H1 (cell line): ENCODE measurements around the gene ZNF577. TPM values are rescaled to one million over a fixed set of nuclear protein-coding genes. Genes with fewer than 3 reads are reported as not detected.

ENCODE experiments used
- CTCF ChIA-PET: fragments of 300-600 bp; sonication (Branson Sonifier 250); formaldehyde crosslinking; loops from one replicate; lab custom pipeline; 2021; ENCODE audit not compliant: partially characterized antibody; lab: Charles Lee
- POLR2A ChIA-PET: fragments of 300-600 bp; sonication (Branson Sonifier 250); formaldehyde crosslinking; loops from one replicate; lab custom pipeline; 2021; ENCODE audit warnings: inconsistent platforms; ENCODE audit not compliant: partially characterized antibody; lab: Charles Lee
- DNase-seq, 2 experiments: peaks; one replicate each; pipeline versions ENCODE4 v3.0.0 to v3.0.0-alpha.2; 2010 to 2022; ENCODE audit warnings: low spot score in 2 of 2, low read depth in 1 of 2, mixed read lengths in 1 of 2
- FAIRE-seq: peaks from 2 replicates; lab custom pipeline; 2011; peaks lifted over from hg19 to GRCh38; lab: Jason Lieb, UNC
- H2AFZ ChIP-seq: 2 replicates; pipeline ENCODE4 v1.8.1; 2012; ENCODE audit warnings: low read length, inconsistent platforms
- H2AK5ac ChIP-seq: 2 replicates; pipeline ENCODE4 v1.6.1; 2013; ENCODE audit warnings: low read depth, low read length
- H2BK120ac ChIP-seq: replicated peaks from 2 replicates; pipeline ENCODE3; 2013; ENCODE audit warnings: low read depth, low read length, inconsistent platforms
- H2BK12ac ChIP-seq: 2 replicates; pipeline ENCODE4 v1.6.1; 2013; ENCODE audit warnings: low read depth, low read length
- H2BK15ac ChIP-seq: 2 replicates; pipeline ENCODE4 v1.6.1; 2013; ENCODE audit warnings: low read length
- H2BK20ac ChIP-seq: 2 replicates; pipeline ENCODE4 v1.6.1; 2013; ENCODE audit warnings: low read length
- H2BK5ac ChIP-seq: 2 replicates; pipeline ENCODE4 v1.6.1; 2013; ENCODE audit warnings: low read depth, low read length
- H3K14ac ChIP-seq: 2 replicates; pipeline ENCODE4 v1.6.1; 2013; ENCODE audit warnings: inconsistent platforms; ENCODE audit not compliant: insufficient read length
- H3K18ac ChIP-seq: 2 replicates; pipeline ENCODE4 v1.6.1; 2013; ENCODE audit warnings: low read length; ENCODE audit errors: extremely low read depth
- H3K23ac ChIP-seq: 2 replicates; pipeline ENCODE4 v1.6.1; 2013; ENCODE audit warnings: inconsistent platforms; ENCODE audit not compliant: insufficient read length
- H3K23me2 ChIP-seq: 2 replicates; pipeline ENCODE4 v1.6.1; 2013; ENCODE audit warnings: low read depth, low read length
- H3K27ac ChIP-seq: 2 replicates; pipeline ENCODE4 v1.6.1; 2011; ENCODE audit warnings: low read depth, low read length, inconsistent platforms
- H3K27me3 ChIP-seq, 4 experiments: replicated peaks in 1 of 4; 1 replicate in 1 of 4; 2 replicates in 3 of 4; pipeline versions ENCODE4 v1.6.1 to v1.8.1; 2011 to 2013; ENCODE audit warnings: low read length in 3 of 4, mild to moderate bottlenecking in 3 of 4, inconsistent platforms in 2 of 4, mixed read lengths in 2 of 4, moderate library complexity in 1 of 4; ENCODE audit not compliant: control insufficient read depth in 3 of 4, insufficient read depth in 3 of 4; ENCODE audit errors: extremely low read depth in 1 of 4
- H3K36me3 ChIP-seq, 4 experiments: 2 replicates each; pipeline versions ENCODE4 v1.6.1 to v1.8.1; 2011 to 2013; ENCODE audit warnings: mild to moderate bottlenecking in 4 of 4, low read length in 3 of 4, moderate library complexity in 2 of 4, control low read depth in 1 of 4, inconsistent platforms in 1 of 4; ENCODE audit not compliant: insufficient read depth in 4 of 4, control insufficient read depth in 2 of 4
- H3K4ac ChIP-seq: replicated peaks from 2 replicates; pipeline ENCODE3; 2013; ENCODE audit warnings: low read length, low read depth, mixed read lengths, inconsistent platforms; ENCODE audit not compliant: insufficient read length
- H3K4me1 ChIP-seq, 4 experiments: replicated peaks in 1 of 4; 1 replicate in 1 of 4; 2 replicates in 3 of 4; pipeline versions ENCODE4 v1.6.1 to v1.8.1; 2011 to 2013; ENCODE audit warnings: low read length in 3 of 4, inconsistent platforms in 2 of 4, mixed read lengths in 1 of 4; ENCODE audit not compliant: insufficient read depth in 4 of 4, control insufficient read depth in 3 of 4
- H3K4me2 ChIP-seq, 2 experiments: 2 replicates each; pipeline versions ENCODE4 v1.6.1 to v1.8.1; 2011 to 2013; ENCODE audit warnings: low read depth in 2 of 2, low read length in 2 of 2, control low read depth in 1 of 2, inconsistent platforms in 1 of 2, mild to moderate bottlenecking in 1 of 2; ENCODE audit not compliant: insufficient read depth in 1 of 2
- H3K4me3 ChIP-seq, 4 experiments: fragments of 200-600, 300-600 bp in 1 of 4; sonication (generic), shearing (Covaris generic), sonication (Bioruptor Twin) in 1 of 4; 2 replicates each; pipeline versions ENCODE4 v1.5.1 to v1.8.1; 2011 to 2016; ENCODE audit warnings: low read length in 4 of 4, low read depth in 3 of 4, control low read depth in 2 of 4, inconsistent platforms in 2 of 4, mild to moderate bottlenecking in 2 of 4, mixed read lengths in 1 of 4, moderate library complexity in 1 of 4; ENCODE audit not compliant: insufficient read depth in 2 of 4; ENCODE audit errors: extremely low read depth in 1 of 4
- H3K56ac ChIP-seq: replicated peaks from 2 replicates; pipeline ENCODE3; 2013; ENCODE audit warnings: low read depth, mild to moderate bottlenecking, mixed read lengths, low read length, inconsistent platforms; ENCODE audit not compliant: insufficient read length
- H3K79me1 ChIP-seq: 2 replicates; pipeline ENCODE4 v1.6.1; 2013; ENCODE audit warnings: low read depth, low read length, control low read depth
- H3K79me2 ChIP-seq, 2 experiments: 2 replicates each; pipeline versions ENCODE4 v1.6.1 to v1.8.1; 2012 to 2013; ENCODE audit warnings: low read length in 2 of 2, mild to moderate bottlenecking in 2 of 2, inconsistent platforms in 1 of 2; ENCODE audit not compliant: insufficient read depth in 2 of 2, control insufficient read depth in 1 of 2
- H3K9ac ChIP-seq, 4 experiments: replicated peaks in 1 of 4; 1 replicate in 1 of 4; 2 replicates in 3 of 4; pipeline versions ENCODE4 v1.6.1 to v1.8.1; 2011 to 2013; ENCODE audit warnings: low read depth in 3 of 4, low read length in 3 of 4, control low read depth in 2 of 4, mild to moderate bottlenecking in 2 of 4, moderate library complexity in 2 of 4, inconsistent platforms in 1 of 4; ENCODE audit errors: extremely low read depth in 1 of 4
- H3K9me3 ChIP-seq, 2 experiments: 2 replicates each; pipeline versions ENCODE4 v1.6.1 to v1.8.1; 2012 to 2013; ENCODE audit warnings: mild to moderate bottlenecking in 2 of 2, moderate library complexity in 2 of 2, control low read depth in 1 of 2, inconsistent platforms in 1 of 2, low read depth in 1 of 2, low read length in 1 of 2, mixed read lengths in 1 of 2; ENCODE audit not compliant: insufficient read depth in 2 of 2
- H4K20me1 ChIP-seq, 2 experiments: replicated peaks in 1 of 2; 2 replicates each; pipeline versions ENCODE3 to v1.8.1; 2011 to 2013; ENCODE audit warnings: inconsistent platforms in 2 of 2, low read length in 2 of 2, mild to moderate bottlenecking in 1 of 2; ENCODE audit not compliant: insufficient read depth in 2 of 2, control insufficient read depth in 1 of 2
- H4K5ac ChIP-seq: 2 replicates; pipeline ENCODE4 v1.6.1; 2013; ENCODE audit warnings: low read length, low read depth, mixed read lengths, inconsistent platforms; ENCODE audit not compliant: insufficient read length
- H4K8ac ChIP-seq: 2 replicates; pipeline ENCODE4 v1.8.0; 2013; ENCODE audit warnings: mild to moderate bottlenecking, moderate library complexity, low read length, inconsistent platforms; ENCODE audit not compliant: insufficient read depth; ENCODE audit errors: extremely low read depth
- H4K91ac ChIP-seq: replicated peaks from 2 replicates; pipeline ENCODE3; 2013; ENCODE audit warnings: low read length, mixed read lengths, inconsistent platforms; ENCODE audit not compliant: insufficient read length
- CHD2 ChIP-seq: IDR thresholded peaks from 2 replicates; pipeline ENCODE4 v1.6.1; 2012; ENCODE audit warnings: low read length, improper control_type of control experiment
- EGR1 ChIP-seq: IDR thresholded peaks from 2 replicates; pipeline ENCODE4 v1.6.1; 2011; ENCODE audit warnings: low read depth, low read length, borderline replicate concordance
- GABPA ChIP-seq: IDR thresholded peaks from 2 replicates; pipeline ENCODE4 v1.6.1; 2011; ENCODE audit warnings: mild to moderate bottlenecking, low read length, moderate library complexity, borderline replicate concordance; ENCODE audit not compliant: insufficient read depth
- HDAC6 ChIP-seq: IDR thresholded peaks from one replicate; pipeline ENCODE4 v1.7.1; 2012; ENCODE audit warnings: low read depth, mild to moderate bottlenecking, inconsistent platforms, low read length, moderate library complexity
- MAFK ChIP-seq: IDR thresholded peaks from 2 replicates; pipeline ENCODE4 v1.6.1; 2012; ENCODE audit warnings: low read depth, mild to moderate bottlenecking, improper control_type of control experiment, low read length
- SAP30 ChIP-seq: fragments of 300-600 bp; sonication (generic); IDR thresholded peaks from 2 replicates; pipeline ENCODE4 v1.7.1; 2012; ENCODE audit warnings: low read length, moderate library complexity, mild to moderate bottlenecking, inconsistent platforms; ENCODE audit not compliant: insufficient read depth, insufficient replicate concordance
- SP4 ChIP-seq: IDR thresholded peaks from 2 replicates; pipeline ENCODE4 v1.6.1; 2012; ENCODE audit warnings: low read length, inconsistent platforms
- TEAD4 ChIP-seq: IDR thresholded peaks from 2 replicates; pipeline ENCODE4 v1.6.1; 2012; ENCODE audit warnings: low read depth, low read length, inconsistent platforms, mixed read lengths
- ZNF274 ChIP-seq: IDR thresholded peaks from 2 replicates; pipeline ENCODE4 v1.7.0; 2012; ENCODE audit warnings: low read length, borderline replicate concordance; ENCODE audit errors: extremely low read depth
- WGBS, 2 experiments: shearing (Covaris generic) in 1 of 2; methylation state at CpG; one replicate each; pipeline versions ENCODE4 v1.1.6 to v1.1.7; 2013 to 2015; ENCODE audit warnings: low lambda C conversion rate in 2 of 2, mixed read lengths in 2 of 2, inconsistent platforms in 1 of 2, low coverage in 1 of 2, missing lambda C conversion rate in 1 of 2; ENCODE audit not compliant: insufficient replicate concordance in 2 of 2, insufficient coverage in 1 of 2, insufficient read length in 1 of 2; ENCODE audit errors: extremely low coverage in 1 of 2, missing lambda C conversion rate in 1 of 2; 5-methylcytosine and 5-hydroxymethylcytosine counted together
- polyA plus RNA-seq, 7 experiments: library from polyadenylated mRNA; depleted of rRNA in 3 of 7; stranded (reverse) in 5 of 7; unstranded in 2 of 7; fragments of >200 nt in 5 of 7; fragments of 200-250 nt in 2 of 7; gene quantifications; 1 replicate in 5 of 7; 2 replicates in 1 of 7; 4 replicates in 1 of 7; pipeline versions ENCODE4 v1.2.1 to v1.2.3, GENCODE V29; 2011 to 2013; ENCODE audit warnings: missing spikeins in 2 of 7, mixed read lengths in 2 of 7
- total RNA-seq: library from RNA; stranded (reverse); fragmentation: NEBNext Ultra II Directional; extraction: Animal tissue kit (Norgen Biotek cat#: 25700); gene quantifications from 2 replicates; pipeline ENCODE4 v1.2.1, GENCODE V29; 2021
- TF ChIP-seq, protein P1 (sequence below): IDR thresholded peaks from 2 replicates; pipeline ENCODE4 v1.6.1; 2012; ENCODE audit warnings: inconsistent platforms
- TF ChIP-seq, protein P2 (sequence below): IDR thresholded peaks from 2 replicates; pipeline ENCODE4 v1.6.1; 2011; ENCODE audit warnings: low read length, improper control_type of control experiment

The ZNF577 gene
- total and polyA plus RNA-seq, 2 of the 8 experiments (the other 6 are each of a cell fraction or from before 2014, with no cell fraction given): 13.8 to 14.9 TPM

DNA sequence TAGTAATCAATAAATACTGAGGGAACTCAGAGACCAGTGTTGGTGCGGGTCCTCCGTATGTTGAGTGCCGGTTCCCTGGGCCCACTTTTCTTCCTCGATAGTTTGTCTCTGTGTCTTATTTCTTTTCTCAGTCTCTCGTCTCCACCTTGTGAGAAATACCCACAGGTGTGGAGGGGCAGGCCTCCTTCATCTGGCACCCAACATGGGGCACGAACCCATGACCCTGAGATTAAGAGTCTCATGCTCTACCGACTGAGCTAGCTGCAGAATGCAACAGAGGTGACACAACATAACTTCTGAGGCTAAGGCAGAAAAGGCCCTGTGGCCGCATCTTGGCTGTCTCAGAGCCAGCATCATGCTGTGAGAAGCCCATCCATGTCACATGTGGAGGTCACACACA is 34.2 kb upstream of the ZNF577 start:
- DNase-seq (no peak), FAIRE-seq (no peak)
- Histone ChIP-seq H2BK12ac (no peak overlapping the region), H3K14ac (no peak overlapping the region), H4K8ac (no peak overlapping the region), H2BK5ac (no peak overlapping the region), H3K4me2 (no peak overlapping the region), H3K27me3 (no peaks in the 10 kb centered on the region), H4K91ac (no peak overlapping the region), H2AK5ac (no peak overlapping the region), H2BK15ac (no peak overlapping the region), H3K9me3 (peaks cover 77 to 82% of the 10 kb centered on the region in 2 experiments), H3K4me1 (no peaks in the 10 kb centered on the region), H4K5ac (no peak overlapping the region), H3K4ac (no peak overlapping the region), H3K56ac (no peak overlapping the region), H3K18ac (no peak overlapping the region), H3K23me2 (0 out of 2 replicates have a peak, but pooled peaks cover 2% of the 10 kb centered on the region), H3K27ac (no peak overlapping the region), H3K36me3 (peaks cover 0 to 3% (median 0%) of the 10 kb centered on the region in 4 experiments; a peak in 1 of 8 replicates), H2BK20ac (no peak overlapping the region), H2BK120ac (no peak overlapping the region), H3K9ac (no peak overlapping the region), H3K79me1 (no peaks in the 10 kb centered on the region), H3K79me2 (no peaks in the 10 kb centered on the region), H3K4me3 (peak overlapping the region in 1 of 4 experiments; percentile 5; a peak in 1 of 8 replicates), H2AFZ (no peak overlapping the region), H3K23ac (no peak overlapping the region), H4K20me1 (no peaks in the 10 kb centered on the region)
- ChIA-PET POLR2A (interaction anchor here (1.8 to 2.4 kb wide), 2 partner anchors 7 to 19 kb away, joined by 6 to 9 read pairs; no protein-coding TSS in a partner anchor), CTCF (no interaction called here)
- no peak for TF ChIP-seq ZNF274
- TF ChIP-seq GABPA: no peak
- no peak for TF ChIP-seq MAFK
- TF ChIP-seq EGR1: no peak
- TF ChIP-seq TEAD4: no peak
- TF ChIP-seq, protein P1, sequence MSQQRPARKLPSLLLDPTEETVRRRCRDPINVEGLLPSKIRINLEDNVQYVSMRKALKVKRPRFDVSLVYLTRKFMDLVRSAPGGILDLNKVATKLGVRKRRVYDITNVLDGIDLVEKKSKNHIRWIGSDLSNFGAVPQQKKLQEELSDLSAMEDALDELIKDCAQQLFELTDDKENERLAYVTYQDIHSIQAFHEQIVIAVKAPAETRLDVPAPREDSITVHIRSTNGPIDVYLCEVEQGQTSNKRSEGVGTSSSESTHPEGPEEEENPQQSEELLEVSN: no peak
- no peak for TF ChIP-seq HDAC6
- no peak for TF ChIP-seq CHD2
- TF ChIP-seq SP4: no peak
- no peak for TF ChIP-seq SAP30
- TF ChIP-seq, protein P2, sequence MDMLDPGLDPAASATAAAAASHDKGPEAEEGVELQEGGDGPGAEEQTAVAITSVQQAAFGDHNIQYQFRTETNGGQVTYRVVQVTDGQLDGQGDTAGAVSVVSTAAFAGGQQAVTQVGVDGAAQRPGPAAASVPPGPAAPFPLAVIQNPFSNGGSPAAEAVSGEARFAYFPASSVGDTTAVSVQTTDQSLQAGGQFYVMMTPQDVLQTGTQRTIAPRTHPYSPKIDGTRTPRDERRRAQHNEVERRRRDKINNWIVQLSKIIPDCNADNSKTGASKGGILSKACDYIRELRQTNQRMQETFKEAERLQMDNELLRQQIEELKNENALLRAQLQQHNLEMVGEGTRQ: no peak
- 90% methylated on average over 7 of the region's 8 CpGs; no CpG with 5 or more reads in 1 of the 2 experiments for WGBS, 2 experiments
